Uterus (tissue), 4 donors: ENCODE results near the gene NPFFR1. TPM values are rescaled to one million over a fixed set of nuclear protein-coding genes. Genes with fewer than 3 reads are reported as not detected.

Experiments used
- DNase-seq, 2 donors: peaks; one replicate each; pipeline ENCODE4 v3.0.0-alpha.2; 2019 to 2020
- H3K27ac ChIP-seq, 2 donors: fragments of 200-600 bp; sonication (generic); 1 replicate in 1 of 2; 2 replicates in 1 of 2; pipeline ENCODE4 v1.5.1; 2016 to 2018
- H3K27me3 ChIP-seq, 2 donors: fragments of 200-600 bp; sonication (generic); one replicate each; pipeline ENCODE4 v1.5.1; 2018 to 2019; ENCODE audit warnings: control low read depth in 1 of 2
- H3K36me3 ChIP-seq, 2 donors: fragments of 200-600 bp; sonication (generic); one replicate each; pipeline ENCODE4 v1.5.1; 2019; ENCODE audit warnings: control low read depth in 1 of 2
- H3K4me1 ChIP-seq, 2 donors: fragments of 200-600 bp; sonication (generic); one replicate each; pipeline ENCODE4 v1.5.1; 2018 to 2019; ENCODE audit warnings: control low read depth in 1 of 2
- H3K4me3 ChIP-seq, 2 donors: fragments of 200-600 bp; sonication (generic); 1 replicate in 1 of 2; 2 replicates in 1 of 2; pipeline ENCODE4 v1.5.1; 2018 to 2019; ENCODE audit warnings: mild to moderate bottlenecking in 1 of 2
- H3K9me3 ChIP-seq, 2 donors: fragments of 200-600 bp; sonication (generic); one replicate each; pipeline ENCODE4 v1.5.1; 2019; ENCODE audit warnings: control low read depth in 1 of 2
- CTCF ChIP-seq, 4 experiments: fragments of 200-600 bp in 2 of 4; fragments of 450-650 bp in 2 of 4; sonication (generic) in 2 of 4; IDR thresholded peaks; one replicate each; pipeline ENCODE4 v1.5.1; 2016 to 2019; ENCODE audit warnings: antibody characterized with exemption in 4 of 4, mild to moderate bottlenecking in 2 of 4, moderate library complexity in 1 of 4
- POLR2A ChIP-seq, 2 donors: fragments of 450-650 bp; IDR thresholded peaks; one replicate each; pipeline ENCODE4 v1.6.1; 2016; ENCODE audit warnings: antibody characterized with exemption in 2 of 2, mild to moderate bottlenecking in 1 of 2, moderate library complexity in 1 of 2
- intact Hi-C: fragments of 100-400 bp; cut with DNase I; formaldehyde crosslinking; loops from one replicate; pipeline ENCODE4 v1.15.1; 2023; ENCODE audit warnings: low total_unique reads
- total RNA-seq, 4 donors: library from RNA; depleted of rRNA in 3 of 4; stranded (reverse); fragments of >200 nt in 3 of 4; gene quantifications; one replicate each; pipeline versions ENCODE4 v1.1.0 to v1.2.4, GENCODE V29; 2014 to 2023
- donor health status: DM: yes; HTN: yes; CAD: no.

NPFFR1 gene
- total RNA-seq, 4 donors from 2014 or later: 0.43 to 2.1 TPM; not detected in 2

- Histone ChIP-seq H3K4me3 (no peak overlapping the region), H3K27ac (peak overlapping the region in 1 of 2 donors; percentile 4), H3K9me3 (no peaks in the 10 kb centered on the region), H3K4me1 (peaks cover 4 to 7% of the 10 kb centered on the region in 2 donors), H3K36me3 (no peaks in the 10 kb centered on the region), H3K27me3 (no peaks in the 10 kb centered on the region)
- no peak for DNase-seq
- TF ChIP-seq POLR2A (IDR thresholded peaks at IDR 0.05) (no peak), CTCF (IDR thresholded peaks at IDR 0.05) (no peak)
- intact Hi-C loops: no loop called here
Measured at GRCh38 chr10:70300908-70301597, 17.2 kb upstream of the NPFFR1 start.

- Histone ChIP-seq H3K36me3 (no peaks in the 10 kb centered on the region), H3K27me3 (no peaks in the 10 kb centered on the region), H3K27ac (no peak overlapping the region), H3K4me3 (no peak overlapping the region), H3K9me3 (no peaks in the 10 kb centered on the region), H3K4me1 (peaks cover 6 to 10% of the 10 kb centered on the region in 2 donors)
- TF ChIP-seq POLR2A (IDR thresholded peaks at IDR 0.05) (no peak), CTCF (IDR thresholded peaks at IDR 0.05) (no peak)
- intact Hi-C loops: no loop called here
- DNase-seq: no peak
Measured at GRCh38 chr10:70300461-70300860, 16.7 kb upstream of the NPFFR1 start.

- peaks cover 6 to 10% of the 10 kb centered on the region in 2 donors for H3K4me1 ChIP-seq
- H3K36me3 ChIP-seq: no peaks in the 10 kb centered on the region
- no peak for DNase-seq
- H3K9me3 ChIP-seq: no peaks in the 10 kb centered on the region
- intact Hi-C loops: no loop called here
- H3K4me3 ChIP-seq: no peak overlapping the region
- no peak overlapping the region for H3K27ac ChIP-seq
- no peaks in the 10 kb centered on the region for H3K27me3 ChIP-seq
- TF ChIP-seq POLR2A (IDR thresholded peaks at IDR 0.05): no peak
- TF ChIP-seq CTCF (IDR thresholded peaks at IDR 0.05): no peak
Measured at GRCh38 chr10:70299876-70300275, 16.1 kb upstream of the NPFFR1 start.

GRCh38 chr10:70298393-70298792 lies 14.6 kb upstream of the NPFFR1 start:
- Histone ChIP-seq H3K27ac (no peak overlapping the region), H3K27me3 (no peaks in the 10 kb centered on the region), H3K4me1 (peaks cover 6 to 10% of the 10 kb centered on the region in 2 donors), H3K36me3 (no peaks in the 10 kb centered on the region), H3K9me3 (no peaks in the 10 kb centered on the region), H3K4me3 (no peak overlapping the region)
- no peak for TF ChIP-seq POLR2A (IDR thresholded peaks at IDR 0.05)
- TF ChIP-seq CTCF (IDR thresholded peaks at IDR 0.05): no peak
- DNase-seq: no peak
- intact Hi-C loops: no loop called here

GRCh38 chr10:70297224-70297623 lies 13.4 kb upstream of the NPFFR1 start:
- H3K4me1 ChIP-seq: peaks cover 6 to 10% of the 10 kb centered on the region in 2 donors
- H3K9me3 ChIP-seq: no peaks in the 10 kb centered on the region
- H3K4me3 ChIP-seq: no peak overlapping the region
- H3K27ac ChIP-seq: peak overlapping the region; percentile 84
- TF ChIP-seq POLR2A (IDR thresholded peaks at IDR 0.05): no peak
- no peak for TF ChIP-seq CTCF (IDR thresholded peaks at IDR 0.05)
- intact Hi-C loops: no loop called here
- no peaks in the 10 kb centered on the region for H3K27me3 ChIP-seq
- no peak for DNase-seq
- no peaks in the 10 kb centered on the region for H3K36me3 ChIP-seq
